GM12873 (cell line): ENCODE data around the gene CENPN.
A peak's percentile ranks its signal among the peaks of the same experiment; 100 is the strongest.

Source experiments
- TF ChIP-seq, protein P1 (sequence below): IDR thresholded peaks from 2 replicates; pipeline ENCODE4 v1.5.1; 2012; ENCODE audit warnings: low read depth, mild to moderate bottlenecking, moderate library complexity, low read length, control low read depth; ENCODE audit not compliant: insufficient read depth; ENCODE audit errors: missing control alignments

CENPN gene

DNA sequence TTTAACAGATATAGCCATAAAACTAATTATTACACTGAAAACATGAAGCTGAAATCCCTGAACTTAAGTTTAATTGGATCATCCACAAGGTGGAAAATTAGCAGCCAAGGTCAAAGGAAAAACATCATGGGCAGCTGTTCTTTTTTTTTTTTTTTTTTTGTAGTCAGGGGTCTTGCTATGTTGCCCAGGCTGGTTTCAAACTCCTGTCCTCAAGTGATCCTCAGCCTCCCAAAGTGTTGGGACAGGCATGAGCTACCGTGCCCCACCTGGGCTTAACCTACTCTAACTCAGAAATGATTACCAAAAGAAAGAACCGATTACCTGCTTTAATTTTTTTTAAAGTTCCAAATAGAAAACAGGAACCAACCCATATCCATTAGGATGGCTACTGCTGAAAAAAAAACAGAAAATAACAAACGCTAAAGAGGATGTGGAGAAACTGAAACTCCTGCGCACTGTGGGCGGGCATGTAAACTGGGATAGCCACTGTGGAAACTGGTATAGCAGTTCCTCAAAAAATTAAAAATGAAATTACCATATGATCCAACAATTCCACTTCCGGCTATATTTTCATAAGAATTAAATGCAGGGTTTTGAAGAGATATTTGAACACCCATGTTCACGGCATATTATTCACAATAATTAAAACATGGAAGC lies 8.9 kb upstream of the CENPN start:
- TF ChIP-seq, protein P1, sequence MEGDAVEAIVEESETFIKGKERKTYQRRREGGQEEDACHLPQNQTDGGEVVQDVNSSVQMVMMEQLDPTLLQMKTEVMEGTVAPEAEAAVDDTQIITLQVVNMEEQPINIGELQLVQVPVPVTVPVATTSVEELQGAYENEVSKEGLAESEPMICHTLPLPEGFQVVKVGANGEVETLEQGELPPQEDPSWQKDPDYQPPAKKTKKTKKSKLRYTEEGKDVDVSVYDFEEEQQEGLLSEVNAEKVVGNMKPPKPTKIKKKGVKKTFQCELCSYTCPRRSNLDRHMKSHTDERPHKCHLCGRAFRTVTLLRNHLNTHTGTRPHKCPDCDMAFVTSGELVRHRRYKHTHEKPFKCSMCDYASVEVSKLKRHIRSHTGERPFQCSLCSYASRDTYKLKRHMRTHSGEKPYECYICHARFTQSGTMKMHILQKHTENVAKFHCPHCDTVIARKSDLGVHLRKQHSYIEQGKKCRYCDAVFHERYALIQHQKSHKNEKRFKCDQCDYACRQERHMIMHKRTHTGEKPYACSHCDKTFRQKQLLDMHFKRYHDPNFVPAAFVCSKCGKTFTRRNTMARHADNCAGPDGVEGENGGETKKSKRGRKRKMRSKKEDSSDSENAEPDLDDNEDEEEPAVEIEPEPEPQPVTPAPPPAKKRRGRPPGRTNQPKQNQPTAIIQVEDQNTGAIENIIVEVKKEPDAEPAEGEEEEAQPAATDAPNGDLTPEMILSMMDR: no peak

DNA sequence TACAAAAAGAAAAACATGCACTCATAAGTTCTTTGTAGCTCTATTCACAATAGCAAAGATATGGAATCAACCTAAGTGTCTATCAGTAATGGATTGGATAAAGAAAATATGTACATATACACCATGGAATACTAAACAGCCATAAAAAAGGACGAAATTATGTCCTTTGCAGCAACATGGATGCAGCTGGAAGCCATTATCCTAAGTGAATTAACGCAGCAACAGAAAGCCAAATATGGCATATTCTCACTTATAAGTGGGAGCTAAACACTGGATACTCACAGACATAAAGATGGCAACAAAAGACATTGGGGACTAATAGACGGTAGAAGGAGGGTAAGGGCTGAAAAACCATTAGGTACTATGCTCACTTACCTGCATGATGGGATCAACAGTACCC lies 6.1 kb upstream of the CENPN start:
- TF ChIP-seq, protein P1: no peak

DNA sequence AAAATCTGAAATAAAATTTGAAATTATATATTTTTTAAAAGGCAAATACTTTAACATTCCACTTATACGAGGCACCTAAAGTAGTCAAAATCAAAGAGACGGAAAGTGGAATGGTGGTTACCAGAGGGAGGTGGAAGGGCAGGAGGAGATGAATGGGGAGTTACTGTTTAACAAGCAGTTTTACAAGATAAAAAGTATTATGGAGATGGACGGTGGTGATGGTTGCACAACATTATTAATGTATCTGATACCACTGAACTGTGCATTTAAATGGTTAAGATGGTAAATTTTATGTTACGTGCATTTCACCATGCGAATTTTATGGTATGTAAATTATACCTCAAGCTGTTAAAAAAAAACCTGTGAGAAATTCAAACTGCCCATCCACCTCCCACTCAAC lies 5.7 kb upstream of the CENPN start:
- TF ChIP-seq, protein P1: no peak

DNA sequence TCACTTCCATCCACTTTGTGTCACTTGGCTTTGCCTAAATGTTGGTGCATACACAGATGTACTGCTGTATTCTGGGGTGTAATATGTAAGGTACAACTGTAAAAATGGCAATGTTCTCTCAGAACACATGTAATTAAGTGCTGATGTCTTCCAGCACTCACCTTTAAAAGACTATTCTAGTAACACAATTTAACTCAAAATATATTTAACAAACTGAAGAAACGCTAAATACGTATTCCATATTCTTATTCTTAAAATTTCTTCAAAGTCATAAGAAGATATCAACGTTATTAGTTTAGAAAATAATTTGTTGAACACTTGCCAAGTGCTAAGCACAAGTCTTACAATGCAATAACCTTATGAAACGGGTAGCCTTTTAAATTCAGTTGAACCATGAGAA lies 4.0 kb upstream of the CENPN start:
- TF ChIP-seq, protein P1: no peak

- TF ChIP-seq, protein P1: no peak
These were observed 3.2 kb upstream of the CENPN start for GRCh38 chr16:81003610-81004460.

DNA sequence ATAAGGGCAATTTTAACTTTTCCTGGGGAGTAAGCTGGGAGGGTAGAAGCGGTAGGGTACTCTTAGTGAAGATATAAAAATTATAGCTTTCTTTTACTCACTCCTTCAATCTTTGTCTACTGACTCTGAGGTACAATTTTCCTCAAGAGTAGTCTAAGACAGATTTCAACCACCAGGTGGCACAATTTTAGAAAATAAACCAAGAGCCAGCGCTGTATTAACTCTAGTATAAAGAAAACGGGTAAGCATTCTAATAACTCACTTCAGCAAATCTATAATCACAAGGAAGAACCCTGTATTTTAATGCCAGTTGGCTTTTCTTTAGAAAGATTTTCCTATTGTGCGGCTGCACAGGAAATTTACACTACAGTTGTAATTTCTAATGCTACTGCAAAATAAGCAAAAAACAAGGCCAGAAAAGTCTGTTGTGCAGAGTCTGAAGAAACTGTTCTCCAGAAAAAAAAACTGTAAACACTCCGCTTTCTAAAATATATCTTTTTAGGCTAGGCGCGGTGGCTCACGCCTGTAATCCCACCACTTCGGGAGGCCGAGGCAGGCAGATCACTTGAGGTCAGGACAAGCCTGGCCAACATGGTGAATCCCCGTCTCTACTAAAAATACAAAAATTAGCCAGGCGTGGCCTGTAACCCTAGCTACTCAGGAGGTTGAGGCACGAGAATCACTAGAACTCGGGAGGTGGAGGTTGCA lies 2.2 kb upstream of the CENPN start:
- TF ChIP-seq, protein P1: peak; percentile 50

DNA sequence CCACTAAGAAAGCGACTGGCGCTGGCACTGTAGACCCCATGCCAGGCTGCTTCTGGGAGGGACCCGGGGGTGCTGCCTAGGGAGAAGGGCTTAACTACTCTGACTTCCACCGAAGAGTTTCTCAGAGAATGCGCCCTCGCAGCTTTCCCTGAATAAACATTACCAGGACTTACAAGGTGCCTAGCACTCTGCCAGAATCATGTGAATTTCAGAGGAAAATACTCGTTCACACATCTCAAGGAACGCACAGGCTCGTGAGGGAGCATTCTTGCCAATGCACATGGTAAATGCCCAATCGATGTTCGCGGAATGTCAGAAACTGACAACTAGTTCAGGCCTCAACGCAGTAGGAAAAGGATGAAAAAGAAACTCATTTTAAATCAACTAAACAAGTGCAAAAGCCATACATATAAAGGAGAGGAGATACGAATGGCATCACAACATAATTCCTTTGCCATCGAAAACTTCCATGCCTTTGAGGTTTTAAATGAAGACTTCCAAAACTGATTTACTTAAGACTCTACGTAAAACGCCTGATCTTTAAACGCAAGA lies 1.3 kb upstream of the CENPN start:
- TF ChIP-seq, protein P1: no peak
